ENCODE measurements around the gene PAK5. TPM values are rescaled to one million over a fixed set of nuclear protein-coding genes. Genes with fewer than 3 reads are reported as not detected.

The PAK5 gene
- total and polyA plus RNA-seq, 9 of the 15 experiments (the other 6 are each of a cell fraction or from before 2014, with no cell fraction given) = not detected

GRCh38 chr20:9517297-9518162, 321.3 kb downstream of the PAK5 start:
- ChIA-PET POLR2A (no interaction called here), CTCF (ENCODE audit: low intra/inter-chr PET ratio) (no interaction called here)
- H3K4me2 ChIP-seq (ENCODE audit: insufficient read depth, low read length) = no peak overlapping the region
- H2AFZ ChIP-seq (ENCODE audit: low read depth, low read length) = no peak overlapping the region
- H3K27ac ChIP-seq (ENCODE audit: extremely low read depth, low read depth, low read length) = no peak overlapping the region
- H3K9me3 ChIP-seq (replicated peaks; ENCODE audit: control insufficient read depth, insufficient read depth, low read depth, low read length) = no peaks in the 10 kb centered on the region
- no peak overlapping the region for H3K4me3 ChIP-seq
- DNase-seq (ENCODE audit: extremely low read depth in 1 of 4, low spot score in 3 of 4) (no peak), ATAC-seq (no peak), FAIRE-seq (no peak)
- H3K9me1 ChIP-seq (ENCODE audit: control insufficient read depth, insufficient read depth, low read length) = no peaks in the 10 kb centered on the region
- H3K36me3 ChIP-seq (ENCODE audit: control insufficient read depth, insufficient read depth, low read length) = no peaks in the 10 kb centered on the region
- TF ChIP-seq IRF1 (CRISPR knock-in tag; IDR thresholded peaks at IDR 0.05; ENCODE audit: borderline replicate concordance) (no peak), ZFP1 (CRISPR knock-in tag; IDR thresholded peaks at IDR 0.05) (no peak), ARID1B (IDR thresholded peaks at IDR 0.05) (no peak), ILF3 (IDR thresholded peaks at IDR 0.05; ENCODE audit: borderline replicate concordance) (no peak), MYNN (IDR thresholded peaks at IDR 0.05) (no peak), MYNN (CRISPR knock-in tag; IDR thresholded peaks at IDR 0.05) (no peak), STAT6 (CRISPR knock-in tag; IDR thresholded peaks at IDR 0.05) (no peak), NRF1 (conservative IDR thresholded peaks at IDR 0.05 in 1 of 2, IDR thresholded peaks at IDR 0.05 in 1 of 2) (no peak)
- H3K4me1 ChIP-seq (replicated peaks in 1 of 2; ENCODE audit: control insufficient read depth in 2 of 2, insufficient read depth in 2 of 2, low read length in 2 of 2) = no peaks in the 10 kb centered on the region
- intact Hi-C loops (cut with micrococcal nuclease) = no loop called here
- no peaks in the 10 kb centered on the region for H3K79me2 ChIP-seq (ENCODE audit: control insufficient read depth, insufficient read depth, low read length)
- H3K9ac ChIP-seq (ENCODE audit: insufficient read depth in 1 of 2, low read depth in 2 of 2, low read length in 2 of 2) = no peak overlapping the region
- BruUV-seq (replicated peaks) = no TSS peak
- 0% methylated on average over 7 of the region's 8 CpGs for WGBS (ENCODE audit: insufficient coverage, low coverage, missing lambda C conversion rate)
- in situ Hi-C loops (cut with MboI) = no loop called here
- no peaks in the 10 kb centered on the region; a peak in 1 of 5 replicates for H3K27me3 ChIP-seq (ENCODE audit: control insufficient read depth in 2 of 2, insufficient read depth in 2 of 2, low read length in 2 of 2)
- H4K20me1 ChIP-seq (replicated peaks; ENCODE audit: control insufficient read depth, insufficient read depth, low read length) = no peaks in the 10 kb centered on the region
